SK-N-SH (cell line): Measurements from ENCODE around the gene BAIAP2L2.

Experiments used
- EP300 ChIP-seq, 2 experiments: IDR thresholded peaks; 2 replicates each; pipeline versions ENCODE4 v1.4.0 to v1.6.1; 2012; ENCODE audit warnings: borderline replicate concordance in 1 of 2, low read depth in 1 of 2, low read length in 1 of 2
- FOXJ3 ChIP-seq: sonication (generic); formaldehyde crosslinking; IDR thresholded peaks from 2 replicates; pipeline ENCODE4 v1.5.1; 2020; ENCODE audit warnings: mild to moderate bottlenecking, missing genetic modification reagents
- GABPA ChIP-seq: IDR thresholded peaks from 2 replicates; pipeline ENCODE4 v1.4.0; 2012; ENCODE audit warnings: low read depth, mild to moderate bottlenecking
- JUND ChIP-seq: IDR thresholded peaks from 2 replicates; pipeline ENCODE4 v1.4.0; 2012
- RCOR1 ChIP-seq: fragments of 150-350 bp; IDR thresholded peaks from 2 replicates; pipeline ENCODE4 v1.6.1; 2017; ENCODE audit warnings: antibody characterized with exemption, low read length
- RFX5 ChIP-seq: IDR thresholded peaks from 2 replicates; pipeline ENCODE4 v1.6.1; 2012; ENCODE audit warnings: mild to moderate bottlenecking, improper control_type of control experiment, low read length
- SIN3A ChIP-seq: IDR thresholded peaks from 2 replicates; pipeline ENCODE4 v1.6.1; 2012; ENCODE audit warnings: low read depth, mild to moderate bottlenecking, low read length, moderate library complexity, borderline replicate concordance
- TAF1 ChIP-seq: IDR thresholded peaks from 2 replicates; pipeline ENCODE4 v1.6.1; 2012; ENCODE audit warnings: low read depth, mild to moderate bottlenecking, low read length, moderate library complexity, borderline replicate concordance
- USF2 ChIP-seq: fragments of 150-350 bp; IDR thresholded peaks from 2 replicates; pipeline ENCODE4 v1.6.1; 2017; ENCODE audit warnings: antibody characterized with exemption, low read length, low read depth, borderline replicate concordance
- TF ChIP-seq, protein P1 (sequence below): fragments of 200-600 bp; sonication (generic); IDR thresholded peaks from 2 replicates; pipeline ENCODE4 v1.6.1; 2017; ENCODE audit warnings: antibody characterized with exemption, mild to moderate bottlenecking, moderate library complexity

GRCh38 chr22:38035530-38035885 lies 75.0 kb downstream of the BAIAP2L2 start:
- TF ChIP-seq TAF1 (no peak), RCOR1 (no peak), EP300 (IDR thresholded peaks at IDR 0.05; ENCODE audit: borderline replicate concordance in 1 of 2, low read depth in 1 of 2, low read length in 1 of 2) (no peak), RFX5 (no peak), FOXJ3 (CRISPR knock-in tag) (no peak), GABPA (no peak), USF2 (no peak), JUND (no peak), SIN3A (no peak)
- TF ChIP-seq, protein P1, sequence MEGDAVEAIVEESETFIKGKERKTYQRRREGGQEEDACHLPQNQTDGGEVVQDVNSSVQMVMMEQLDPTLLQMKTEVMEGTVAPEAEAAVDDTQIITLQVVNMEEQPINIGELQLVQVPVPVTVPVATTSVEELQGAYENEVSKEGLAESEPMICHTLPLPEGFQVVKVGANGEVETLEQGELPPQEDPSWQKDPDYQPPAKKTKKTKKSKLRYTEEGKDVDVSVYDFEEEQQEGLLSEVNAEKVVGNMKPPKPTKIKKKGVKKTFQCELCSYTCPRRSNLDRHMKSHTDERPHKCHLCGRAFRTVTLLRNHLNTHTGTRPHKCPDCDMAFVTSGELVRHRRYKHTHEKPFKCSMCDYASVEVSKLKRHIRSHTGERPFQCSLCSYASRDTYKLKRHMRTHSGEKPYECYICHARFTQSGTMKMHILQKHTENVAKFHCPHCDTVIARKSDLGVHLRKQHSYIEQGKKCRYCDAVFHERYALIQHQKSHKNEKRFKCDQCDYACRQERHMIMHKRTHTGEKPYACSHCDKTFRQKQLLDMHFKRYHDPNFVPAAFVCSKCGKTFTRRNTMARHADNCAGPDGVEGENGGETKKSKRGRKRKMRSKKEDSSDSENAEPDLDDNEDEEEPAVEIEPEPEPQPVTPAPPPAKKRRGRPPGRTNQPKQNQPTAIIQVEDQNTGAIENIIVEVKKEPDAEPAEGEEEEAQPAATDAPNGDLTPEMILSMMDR: no peak
